HEK293 (cell line): ENCODE results near the gene CLCF1.

ENCODE experiments used
- CTCF ChIA-PET: fragments of 350-600 bp; formaldehyde crosslinking; extraction: SDS; loops from one replicate; lab custom pipeline; 2021; ENCODE audit warnings: antibody characterized with exemption; lab: Yijun Ruan, JAX
- POLR2A ChIA-PET: fragments of 300-600 bp; formaldehyde crosslinking; extraction: SDS; loops from one replicate; lab custom pipeline; 2020; ENCODE audit warnings: antibody characterized with exemption, inconsistent platforms; lab: Yijun Ruan, JAX
- H3K27ac ChIP-seq: fragments of 200-500 bp; sonication (Bioruptor generic); 2 replicates; pipeline ENCODE4 v1.5.1; 2014; ENCODE audit warnings: low read depth, low read length, control low read depth, inconsistent platforms; ENCODE audit errors: extremely low read depth
- H3K36me3 ChIP-seq, 2 experiments: fragments of 200-500 bp in 1 of 2; sonication (Bioruptor generic) in 1 of 2; 1 replicate in 1 of 2; 2 replicates in 1 of 2; pipeline ENCODE4 v1.5.1; 2014 to 2017; ENCODE audit warnings: inconsistent platforms in 2 of 2, low read length in 2 of 2; ENCODE audit not compliant: control insufficient read depth in 2 of 2, insufficient read depth in 1 of 2
- H3K4me1 ChIP-seq: fragments of 200-500 bp; sonication (Bioruptor generic); 2 replicates; pipeline ENCODE4 v1.5.1; 2014; ENCODE audit warnings: mild to moderate bottlenecking, low read length, inconsistent platforms; ENCODE audit not compliant: control insufficient read depth, insufficient read depth
- H3K4me3 ChIP-seq: 2 replicates; pipeline ENCODE4 v1.5.1; 2011; ENCODE audit warnings: low read depth, mild to moderate bottlenecking, control low read depth, low read length, moderate library complexity
- H3K9me3 ChIP-seq: fragments of 200-500 bp; sonication (Bioruptor generic); 2 replicates; pipeline ENCODE4 v1.5.1; 2014; ENCODE audit warnings: low read depth, low read length, inconsistent platforms; ENCODE audit not compliant: control insufficient read depth, insufficient read depth
- AEBP2 ChIP-seq: fragments of 450-650 bp; formaldehyde crosslinking; IDR thresholded peaks from 2 replicates; pipeline ENCODE4 v1.5.1; 2016; ENCODE audit warnings: missing biosample characterization, missing genetic modification characterization, borderline replicate concordance
- GLIS1 ChIP-seq: fragments of 450-650 bp; formaldehyde crosslinking; IDR thresholded peaks from 2 replicates; pipeline ENCODE4 v1.5.1; 2016; ENCODE audit warnings: missing biosample characterization, missing genetic modification characterization
- KLF1 ChIP-seq: fragments of 450-650 bp; formaldehyde crosslinking; IDR thresholded peaks from 2 replicates; pipeline ENCODE4 v1.5.1; 2016; ENCODE audit warnings: missing biosample characterization, missing genetic modification characterization
- SCRT2 ChIP-seq: fragments of 450-650 bp; formaldehyde crosslinking; IDR thresholded peaks from 2 replicates; pipeline ENCODE4 v1.5.1; 2016; ENCODE audit warnings: missing biosample characterization, missing genetic modification characterization
- WT1 ChIP-seq: fragments of 450-650 bp; formaldehyde crosslinking; IDR thresholded peaks from 2 replicates; pipeline ENCODE4 v1.5.1; 2016; ENCODE audit warnings: missing biosample characterization, missing genetic modification characterization
- ZEB2 ChIP-seq: fragments of 450-650 bp; formaldehyde crosslinking; IDR thresholded peaks from 2 replicates; pipeline ENCODE4 v1.5.1; 2016; ENCODE audit warnings: missing biosample characterization, missing genetic modification characterization
- ZFHX2 ChIP-seq: fragments of 450-650 bp; formaldehyde crosslinking; conservative IDR thresholded peaks from 2 replicates; pipeline ENCODE4 v1.5.1; 2016; ENCODE audit warnings: missing biosample characterization, missing genetic modification characterization
- ZFP3 ChIP-seq: fragments of 450-650 bp; formaldehyde crosslinking; IDR thresholded peaks from 2 replicates; pipeline ENCODE4 v1.5.1; 2016; ENCODE audit warnings: low read depth, missing biosample characterization, missing genetic modification characterization
- ZNF157 ChIP-seq: fragments of 450-650 bp; formaldehyde crosslinking; IDR thresholded peaks from 2 replicates; pipeline ENCODE4 v1.5.1; 2016; ENCODE audit warnings: missing biosample characterization, missing genetic modification characterization
- ZNF24 ChIP-seq: fragments of 450-650 bp; formaldehyde crosslinking; IDR thresholded peaks from 2 replicates; pipeline ENCODE4 v1.5.1; 2016; ENCODE audit warnings: missing biosample characterization, missing genetic modification characterization
- ZNF248 ChIP-seq: fragments of 450-650 bp; formaldehyde crosslinking; IDR thresholded peaks from 2 replicates; pipeline ENCODE4 v1.5.1; 2017; ENCODE audit warnings: missing biosample characterization, missing genetic modification characterization
- ZNF266 ChIP-seq: fragments of 450-650 bp; formaldehyde crosslinking; IDR thresholded peaks from 2 replicates; pipeline ENCODE4 v1.5.1; 2016; ENCODE audit warnings: missing biosample characterization, missing genetic modification characterization, low read depth
- ZNF362 ChIP-seq: fragments of 450-650 bp; formaldehyde crosslinking; IDR thresholded peaks from 2 replicates; pipeline ENCODE4 v1.5.1; 2016; ENCODE audit warnings: missing biosample characterization, missing genetic modification characterization
- ZNF555 ChIP-seq: fragments of 450-650 bp; formaldehyde crosslinking; conservative IDR thresholded peaks from 2 replicates; pipeline ENCODE4 v1.5.1; 2017; ENCODE audit warnings: missing biosample characterization, mild to moderate bottlenecking, missing genetic modification characterization, inconsistent platforms
- ZNF585B ChIP-seq: fragments of 450-650 bp; formaldehyde crosslinking; IDR thresholded peaks from 2 replicates; pipeline ENCODE4 v1.5.1; 2016; ENCODE audit warnings: missing biosample characterization, missing genetic modification characterization
- ZNF645 ChIP-seq: fragments of 450-650 bp; formaldehyde crosslinking; IDR thresholded peaks from 2 replicates; pipeline ENCODE4; 2016; ENCODE audit warnings: missing biosample characterization, missing genetic modification characterization
- ZNF837 ChIP-seq: fragments of 450-650 bp; formaldehyde crosslinking; IDR thresholded peaks from 2 replicates; pipeline ENCODE4 v1.5.1; 2016; ENCODE audit warnings: missing biosample characterization, missing genetic modification characterization
- ZNF843 ChIP-seq: fragments of 450-650 bp; formaldehyde crosslinking; IDR thresholded peaks from 2 replicates; pipeline ENCODE4 v1.5.1; 2016; ENCODE audit warnings: missing biosample characterization, missing genetic modification characterization
- TF ChIP-seq, protein P1 (sequence below): fragments of 450-650 bp; formaldehyde crosslinking; IDR thresholded peaks from 2 replicates; pipeline ENCODE4 v1.5.1; 2016; ENCODE audit warnings: missing biosample characterization, missing genetic modification characterization
- TF ChIP-seq, protein P2 (sequence below): fragments of 450-650 bp; formaldehyde crosslinking; IDR thresholded peaks from 2 replicates; pipeline ENCODE4 v1.5.1; 2016; ENCODE audit warnings: missing biosample characterization, missing genetic modification characterization
- TF ChIP-seq, protein P3 (sequence below): fragments of 450-650 bp; formaldehyde crosslinking; IDR thresholded peaks from 2 replicates; pipeline ENCODE4 v1.5.1; 2017; ENCODE audit warnings: missing biosample characterization, missing genetic modification characterization
- TF ChIP-seq, protein P4 (sequence below): fragments of 450-650 bp; formaldehyde crosslinking; IDR thresholded peaks from 2 replicates; pipeline ENCODE4 v1.5.0; 2017; ENCODE audit warnings: missing biosample characterization, missing genetic modification characterization, borderline replicate concordance

Gene CLCF1

GRCh38 chr11:67345247-67345919, 28.0 kb downstream of the CLCF1 start:
- Histone ChIP-seq H3K27ac (no peak overlapping the region), H3K36me3 (no peaks in the 10 kb centered on the region), H3K9me3 (no peaks in the 10 kb centered on the region), H3K4me3 (no peak overlapping the region), H3K4me1 (no peaks in the 10 kb centered on the region)
- ChIA-PET CTCF (interaction anchor here (0.6 to 6.6 kb wide), 29 partner anchors 8 to 1263 kb away, joined by 3 to 58 read pairs (median 5); partner anchors contain the start of gene POLD4), POLR2A (interaction anchor here (1.1 to 1.9 kb wide), 2 partner anchors 28 to 47 kb away, joined by 3 to 8 read pairs; partner anchors contain the start of gene RAD9A)
- TF ChIP-seq ZFHX2 (tag by site-specific recombination) (no peak), ZFP3 (tag by site-specific recombination) (no peak), GLIS1 (tag by site-specific recombination) (no peak), WT1 (no peak), ZNF266 (tag by site-specific recombination) (no peak), ZEB2 (tag by site-specific recombination) (no peak), ZNF837 (tag by site-specific recombination) (no peak), ZNF555 (no peak), AEBP2 (tag by site-specific recombination) (no peak), ZNF24 (tag by site-specific recombination) (no peak), ZNF362 (tag by site-specific recombination) (no peak)
- TF ChIP-seq, protein P1, sequence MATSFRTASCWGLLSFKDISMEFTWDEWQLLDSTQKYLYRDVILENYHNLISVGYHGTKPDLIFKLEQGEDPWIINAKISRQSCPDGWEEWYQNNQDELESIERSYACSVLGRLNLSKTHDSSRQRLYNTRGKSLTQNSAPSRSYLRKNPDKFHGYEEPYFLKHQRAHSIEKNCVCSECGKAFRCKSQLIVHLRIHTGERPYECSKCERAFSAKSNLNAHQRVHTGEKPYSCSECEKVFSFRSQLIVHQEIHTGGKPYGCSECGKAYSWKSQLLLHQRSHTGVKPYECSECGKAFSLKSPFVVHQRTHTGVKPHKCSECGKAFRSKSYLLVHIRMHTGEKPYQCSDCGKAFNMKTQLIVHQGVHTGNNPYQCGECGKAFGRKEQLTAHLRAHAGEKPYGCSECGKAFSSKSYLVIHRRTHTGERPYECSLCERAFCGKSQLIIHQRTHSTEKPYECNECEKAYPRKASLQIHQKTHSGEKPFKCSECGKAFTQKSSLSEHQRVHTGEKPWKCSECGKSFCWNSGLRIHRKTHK (tag by site-specific recombination), result no peak
- TF ChIP-seq, protein P2, sequence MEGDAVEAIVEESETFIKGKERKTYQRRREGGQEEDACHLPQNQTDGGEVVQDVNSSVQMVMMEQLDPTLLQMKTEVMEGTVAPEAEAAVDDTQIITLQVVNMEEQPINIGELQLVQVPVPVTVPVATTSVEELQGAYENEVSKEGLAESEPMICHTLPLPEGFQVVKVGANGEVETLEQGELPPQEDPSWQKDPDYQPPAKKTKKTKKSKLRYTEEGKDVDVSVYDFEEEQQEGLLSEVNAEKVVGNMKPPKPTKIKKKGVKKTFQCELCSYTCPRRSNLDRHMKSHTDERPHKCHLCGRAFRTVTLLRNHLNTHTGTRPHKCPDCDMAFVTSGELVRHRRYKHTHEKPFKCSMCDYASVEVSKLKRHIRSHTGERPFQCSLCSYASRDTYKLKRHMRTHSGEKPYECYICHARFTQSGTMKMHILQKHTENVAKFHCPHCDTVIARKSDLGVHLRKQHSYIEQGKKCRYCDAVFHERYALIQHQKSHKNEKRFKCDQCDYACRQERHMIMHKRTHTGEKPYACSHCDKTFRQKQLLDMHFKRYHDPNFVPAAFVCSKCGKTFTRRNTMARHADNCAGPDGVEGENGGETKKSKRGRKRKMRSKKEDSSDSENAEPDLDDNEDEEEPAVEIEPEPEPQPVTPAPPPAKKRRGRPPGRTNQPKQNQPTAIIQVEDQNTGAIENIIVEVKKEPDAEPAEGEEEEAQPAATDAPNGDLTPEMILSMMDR (tag by site-specific recombination), result no peak
- TF ChIP-seq, protein P3, sequence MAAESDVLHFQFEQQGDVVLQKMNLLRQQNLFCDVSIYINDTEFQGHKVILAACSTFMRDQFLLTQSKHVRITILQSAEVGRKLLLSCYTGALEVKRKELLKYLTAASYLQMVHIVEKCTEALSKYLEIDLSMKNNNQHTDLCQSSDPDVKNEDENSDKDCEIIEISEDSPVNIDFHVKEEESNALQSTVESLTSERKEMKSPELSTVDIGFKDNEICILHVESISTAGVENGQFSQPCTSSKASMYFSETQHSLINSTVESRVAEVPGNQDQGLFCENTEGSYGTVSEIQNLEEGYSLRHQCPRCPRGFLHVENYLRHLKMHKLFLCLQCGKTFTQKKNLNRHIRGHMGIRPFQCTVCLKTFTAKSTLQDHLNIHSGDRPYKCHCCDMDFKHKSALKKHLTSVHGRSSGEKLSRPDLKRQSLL (tag by site-specific recombination), result no peak

GRCh38 chr11:67344264-67344663, 29.1 kb downstream of the CLCF1 start:
- no peak overlapping the region for H3K27ac ChIP-seq
- POLR2A ChIA-PET, result interaction anchor here (0.6 to 0.7 kb wide), 2 partner anchors 27 to 28 kb away, joined by 3 to 5 read pairs; no protein-coding TSS in a partner anchor
- TF ChIP-seq ZNF585B, result no peak
- TF ChIP-seq KLF1 (tag by site-specific recombination), result no peak
- no peak for TF ChIP-seq SCRT2 (tag by site-specific recombination)
- TF ChIP-seq ZNF157 (tag by site-specific recombination), result no peak
- TF ChIP-seq, protein P4, sequence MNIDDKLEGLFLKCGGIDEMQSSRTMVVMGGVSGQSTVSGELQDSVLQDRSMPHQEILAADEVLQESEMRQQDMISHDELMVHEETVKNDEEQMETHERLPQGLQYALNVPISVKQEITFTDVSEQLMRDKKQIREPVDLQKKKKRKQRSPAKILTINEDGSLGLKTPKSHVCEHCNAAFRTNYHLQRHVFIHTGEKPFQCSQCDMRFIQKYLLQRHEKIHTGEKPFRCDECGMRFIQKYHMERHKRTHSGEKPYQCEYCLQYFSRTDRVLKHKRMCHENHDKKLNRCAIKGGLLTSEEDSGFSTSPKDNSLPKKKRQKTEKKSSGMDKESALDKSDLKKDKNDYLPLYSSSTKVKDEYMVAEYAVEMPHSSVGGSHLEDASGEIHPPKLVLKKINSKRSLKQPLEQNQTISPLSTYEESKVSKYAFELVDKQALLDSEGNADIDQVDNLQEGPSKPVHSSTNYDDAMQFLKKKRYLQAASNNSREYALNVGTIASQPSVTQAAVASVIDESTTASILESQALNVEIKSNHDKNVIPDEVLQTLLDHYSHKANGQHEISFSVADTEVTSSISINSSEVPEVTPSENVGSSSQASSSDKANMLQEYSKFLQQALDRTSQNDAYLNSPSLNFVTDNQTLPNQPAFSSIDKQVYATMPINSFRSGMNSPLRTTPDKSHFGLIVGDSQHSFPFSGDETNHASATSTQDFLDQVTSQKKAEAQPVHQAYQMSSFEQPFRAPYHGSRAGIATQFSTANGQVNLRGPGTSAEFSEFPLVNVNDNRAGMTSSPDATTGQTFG, result no peak
- no peak for TF ChIP-seq ZNF843 (tag by site-specific recombination)
- TF ChIP-seq ZNF248 (tag by site-specific recombination), result no peak
- no peak for TF ChIP-seq ZNF645

More at GRCh38 chr11:67344264-67344663, 29.1 kb downstream of the CLCF1 start:
- CTCF ChIA-PET, result interaction anchor here (0.6 to 6.6 kb wide), 8 partner anchors 11 to 249 kb away, joined by 3 to 58 read pairs (median 7); partner anchors contain the start of gene POLD4
- H3K4me3 ChIP-seq, result no peak overlapping the region
- H3K36me3 ChIP-seq, result no peaks in the 10 kb centered on the region
- no peaks in the 10 kb centered on the region for H3K4me1 ChIP-seq
- no peaks in the 10 kb centered on the region for H3K9me3 ChIP-seq
